ENCODE results near the gene COX4I1. TPM values are rescaled to one million over a fixed set of nuclear protein-coding genes. Genes with fewer than 3 reads are reported as not detected.

Gene COX4I1
- total and polyA plus RNA-seq, 7 donors = 627 to 1,800 (median 1,031) TPM

- ATAC-seq = no peak
- no peak for DNase-seq
- H3K27ac ChIP-seq = no peak overlapping the region
- H3K36me3 ChIP-seq (ENCODE audit: insufficient read depth in 1 of 2, low read depth in 1 of 2) = no peaks in the 10 kb centered on the region
- no peaks in the 10 kb centered on the region for H3K9me3 ChIP-seq
- peaks cover 0 to 35% (median 2%) of the 10 kb centered on the region in 3 donors for H3K27me3 ChIP-seq (ENCODE audit: insufficient read depth in 3 of 3, low read length in 2 of 3)
- 19 to 31% (median 23%) methylated on average over 6 of the region's 6 CpGs for WGBS, 3 donors
- no peak overlapping the region for H3K4me3 ChIP-seq
- no peaks in the 10 kb centered on the region for H3K4me1 ChIP-seq
- intact Hi-C loops (cut with DNase I) = loop anchor here (2.0 to 10.0 kb wide), 3 partner anchors 165 to 703 kb away; no protein-coding TSS in a partner anchor
- TF ChIP-seq CTCF (IDR thresholded peaks at IDR 0.05) = no peak
These were observed 20.3 kb downstream of the COX4I1 start for GRCh38 chr16:85819771-85820170.

- ATAC-seq (no peak), DNase-seq (no peak)
- Histone ChIP-seq H3K9me3 (no peaks in the 10 kb centered on the region), H3K4me1 (no peaks in the 10 kb centered on the region), H3K36me3 (ENCODE audit: insufficient read depth in 1 of 2, low read depth in 1 of 2) (no peaks in the 10 kb centered on the region), H3K27me3 (ENCODE audit: insufficient read depth in 3 of 3, low read length in 2 of 3) (peaks cover 0 to 30% (median 2%) of the 10 kb centered on the region in 3 donors), H3K4me3 (no peak overlapping the region), H3K27ac (no peak overlapping the region)
- no peak for TF ChIP-seq CTCF (IDR thresholded peaks at IDR 0.05)
- WGBS, 3 donors = 61 to 65% (median 65%) methylated on average over 22 of the region's 22 CpGs
- intact Hi-C loops (cut with DNase I) = loop anchor here (1.0 to 10.0 kb wide), 4 partner anchors 164 to 702 kb away; no protein-coding TSS in a partner anchor
These were observed 21.3 kb downstream of the COX4I1 start for GRCh38 chr16:85820604-85821372.

DNA sequence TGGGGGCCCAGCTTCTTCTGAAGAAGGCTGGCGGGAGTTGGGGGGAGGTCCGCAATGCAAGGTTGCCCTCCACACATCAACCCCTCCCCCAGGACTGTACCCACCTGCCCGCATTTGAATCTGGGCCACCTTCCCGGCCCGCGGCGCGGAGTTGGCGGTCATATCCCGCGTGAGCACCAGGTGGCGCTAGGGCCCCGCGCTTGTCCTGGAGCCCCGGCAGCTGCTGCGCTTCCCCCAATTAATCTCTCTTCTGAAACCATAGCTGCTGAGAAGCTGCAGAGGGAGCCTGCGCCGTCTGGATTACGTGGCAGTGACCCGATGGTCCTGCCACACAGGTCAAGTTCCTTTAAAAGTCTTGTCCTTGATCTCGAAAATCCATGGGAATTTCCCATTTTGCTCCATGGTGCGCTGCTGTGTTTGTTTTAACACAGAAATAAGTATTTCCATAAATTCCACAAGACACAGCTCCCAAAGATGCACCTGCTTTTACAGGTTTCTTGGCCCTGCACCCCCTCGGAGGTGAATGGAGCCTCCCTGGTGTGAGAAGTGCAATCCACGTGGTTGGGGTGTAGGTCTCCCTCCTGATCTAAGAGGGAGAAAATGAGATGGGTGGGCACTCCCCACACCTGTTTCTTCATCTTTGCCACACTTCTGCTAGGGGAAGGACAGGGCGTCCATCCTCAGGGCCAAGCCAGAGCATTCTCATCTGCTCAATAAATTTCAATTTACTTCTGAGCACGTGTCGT is 22.1 kb downstream of the COX4I1 start:
- Histone ChIP-seq H3K36me3 (ENCODE audit: insufficient read depth in 1 of 2, low read depth in 1 of 2) (no peaks in the 10 kb centered on the region), H3K27me3 (ENCODE audit: insufficient read depth in 3 of 3, low read length in 2 of 3) (peaks cover 0 to 36% (median 6%) of the 10 kb centered on the region in 3 donors), H3K9me3 (no peaks in the 10 kb centered on the region), H3K4me1 (no peaks in the 10 kb centered on the region), H3K27ac (no peak overlapping the region), H3K4me3 (no peak overlapping the region)
- peak; percentile 96 for TF ChIP-seq CTCF (IDR thresholded peaks at IDR 0.05)
- WGBS, 3 donors = 10 to 12% (median 11%) methylated on average over 27 of the region's 27 CpGs
- ATAC-seq = peak; percentile 76 to 90 (median 87)
- DNase-seq = peak; percentile 66 to 86
- intact Hi-C loops (cut with DNase I) = loop anchor here (1.0 to 10.0 kb wide), 5 partner anchors 163 to 701 kb away; no protein-coding TSS in a partner anchor

GRCh38 chr16:85822145-85822544 is 22.6 kb downstream of the COX4I1 start:
- H3K27ac ChIP-seq = no peak overlapping the region
- no peak for TF ChIP-seq CTCF (IDR thresholded peaks at IDR 0.05)
- no peak overlapping the region for H3K4me3 ChIP-seq
- H3K9me3 ChIP-seq = no peaks in the 10 kb centered on the region
- H3K4me1 ChIP-seq = no peaks in the 10 kb centered on the region
- 82 to 88% (median 85%) methylated on average over 12 of the region's 12 CpGs for WGBS, 3 donors
- DNase-seq (no peak), ATAC-seq (no peak)
- intact Hi-C loops (cut with DNase I) = loop anchor here (2.0 to 10.0 kb wide), 3 partner anchors 163 to 700 kb away; no protein-coding TSS in a partner anchor
- no peaks in the 10 kb centered on the region for H3K36me3 ChIP-seq (ENCODE audit: insufficient read depth in 1 of 2, low read depth in 1 of 2)
- peaks cover 0 to 34% (median 5%) of the 10 kb centered on the region in 3 donors for H3K27me3 ChIP-seq (ENCODE audit: insufficient read depth in 3 of 3, low read length in 2 of 3)
